Esophagus squamous epithelium (tissue), 5 donors: ENCODE results near the gene KLHL29. TPM values are rescaled to one million over a fixed set of nuclear protein-coding genes. Genes with fewer than 3 reads are reported as not detected.

Source experiments
- DNase-seq: peaks from one replicate; lab custom pipeline; 2025; lab: John Stamatoyannopoulos, UW
- H3K27ac ChIP-seq, 4 donors: fragments of 200-600 bp; sonication (generic); one replicate each; pipeline ENCODE4 v1.5.1; 2016 to 2019; ENCODE audit warnings: mild to moderate bottlenecking in 1 of 4
- H3K27me3 ChIP-seq, 4 donors: fragments of 200-600 bp; sonication (generic); 1 replicate in 3 of 4; 2 replicates in 1 of 4; pipeline versions ENCODE4 v1.5.1 to v1.6.0; 2017 to 2021; ENCODE audit warnings: antibody characterized with exemption in 1 of 4
- H3K36me3 ChIP-seq, 3 donors: fragments of 200-600 bp; sonication (generic); one replicate each; pipeline ENCODE4 v1.5.1; 2016 to 2019
- H3K4me1 ChIP-seq, 3 donors: fragments of 200-600 bp; sonication (generic); one replicate each; pipeline ENCODE4 v1.5.1; 2017 to 2019
- H3K4me3 ChIP-seq, 4 donors: fragments of 200-600 bp; sonication (generic); 1 replicate in 3 of 4; 2 replicates in 1 of 4; pipeline ENCODE4 v1.5.1; 2016 to 2019; ENCODE audit warnings: mild to moderate bottlenecking in 2 of 4, moderate library complexity in 1 of 4
- H3K9me3 ChIP-seq, 3 donors: fragments of 200-600 bp; sonication (generic); one replicate each; pipeline ENCODE4 v1.5.1; 2016 to 2019
- POLR2A ChIP-seq, 4 donors: fragments of 450-650 bp; IDR thresholded peaks; one replicate each; pipeline ENCODE4 v1.6.1; 2017; ENCODE audit warnings: antibody characterized with exemption in 4 of 4, mild to moderate bottlenecking in 4 of 4, moderate library complexity in 3 of 4
- WGBS, 2 donors: methylation state at CpG; one replicate each; pipeline ENCODE4 v1.1.5; 2018; 5-methylcytosine and 5-hydroxymethylcytosine counted together
- intact Hi-C: fragments of 100-400 bp; cut with DNase I; formaldehyde crosslinking; loops from one replicate; pipeline ENCODE4 v1.15.0; 2022
- total RNA-seq, 4 donors: library from RNA; depleted of rRNA; stranded (reverse); fragments of >200 nt; gene quantifications; one replicate each; pipeline ENCODE4 v1.1.0, GENCODE V29; 2016
- TF ChIP-seq, protein P1 (sequence below), 6 experiments: fragments of 450-650 bp in 4 of 6; fragments of 200-600 bp in 2 of 6; sonication (generic) in 2 of 6; IDR thresholded peaks; one replicate each; pipeline ENCODE4 v1.5.1; 2016 to 2019; ENCODE audit warnings: antibody characterized with exemption in 6 of 6, mild to moderate bottlenecking in 4 of 6, moderate library complexity in 4 of 6
- donor health status: DM: yes; HTN: yes; CAD: no.

The KLHL29 gene
- total RNA-seq, 4 donors from 2014 or later = 3.4 to 11.8 (median 5.9) TPM

- no peak for TF ChIP-seq POLR2A (IDR thresholded peaks at IDR 0.05)
- TF ChIP-seq, protein P1, sequence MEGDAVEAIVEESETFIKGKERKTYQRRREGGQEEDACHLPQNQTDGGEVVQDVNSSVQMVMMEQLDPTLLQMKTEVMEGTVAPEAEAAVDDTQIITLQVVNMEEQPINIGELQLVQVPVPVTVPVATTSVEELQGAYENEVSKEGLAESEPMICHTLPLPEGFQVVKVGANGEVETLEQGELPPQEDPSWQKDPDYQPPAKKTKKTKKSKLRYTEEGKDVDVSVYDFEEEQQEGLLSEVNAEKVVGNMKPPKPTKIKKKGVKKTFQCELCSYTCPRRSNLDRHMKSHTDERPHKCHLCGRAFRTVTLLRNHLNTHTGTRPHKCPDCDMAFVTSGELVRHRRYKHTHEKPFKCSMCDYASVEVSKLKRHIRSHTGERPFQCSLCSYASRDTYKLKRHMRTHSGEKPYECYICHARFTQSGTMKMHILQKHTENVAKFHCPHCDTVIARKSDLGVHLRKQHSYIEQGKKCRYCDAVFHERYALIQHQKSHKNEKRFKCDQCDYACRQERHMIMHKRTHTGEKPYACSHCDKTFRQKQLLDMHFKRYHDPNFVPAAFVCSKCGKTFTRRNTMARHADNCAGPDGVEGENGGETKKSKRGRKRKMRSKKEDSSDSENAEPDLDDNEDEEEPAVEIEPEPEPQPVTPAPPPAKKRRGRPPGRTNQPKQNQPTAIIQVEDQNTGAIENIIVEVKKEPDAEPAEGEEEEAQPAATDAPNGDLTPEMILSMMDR (IDR thresholded peaks at IDR 0.05) = no peak
- 76% methylated on average over 3 of the region's 6 CpGs; no CpG with 5 or more reads in 1 of the 2 donors for WGBS, 2 donors
- Histone ChIP-seq H3K36me3 (peaks cover 0 to 6% (median 0%) of the 10 kb centered on the region in 3 donors), H3K27me3 (no peaks in the 10 kb centered on the region), H3K27ac (peak overlapping the region; percentile 74 to 86 (median 82)), H3K9me3 (no peaks in the 10 kb centered on the region), H3K4me1 (peaks cover 30 to 82% (median 58%) of the 10 kb centered on the region in 3 donors), H3K4me3 (no peak overlapping the region)
- DNase-seq = no peak
- intact Hi-C loops = no loop called here
Measured at GRCh38 chr2:23565814-23566213, 180.8 kb downstream of the KLHL29 start.

DNA sequence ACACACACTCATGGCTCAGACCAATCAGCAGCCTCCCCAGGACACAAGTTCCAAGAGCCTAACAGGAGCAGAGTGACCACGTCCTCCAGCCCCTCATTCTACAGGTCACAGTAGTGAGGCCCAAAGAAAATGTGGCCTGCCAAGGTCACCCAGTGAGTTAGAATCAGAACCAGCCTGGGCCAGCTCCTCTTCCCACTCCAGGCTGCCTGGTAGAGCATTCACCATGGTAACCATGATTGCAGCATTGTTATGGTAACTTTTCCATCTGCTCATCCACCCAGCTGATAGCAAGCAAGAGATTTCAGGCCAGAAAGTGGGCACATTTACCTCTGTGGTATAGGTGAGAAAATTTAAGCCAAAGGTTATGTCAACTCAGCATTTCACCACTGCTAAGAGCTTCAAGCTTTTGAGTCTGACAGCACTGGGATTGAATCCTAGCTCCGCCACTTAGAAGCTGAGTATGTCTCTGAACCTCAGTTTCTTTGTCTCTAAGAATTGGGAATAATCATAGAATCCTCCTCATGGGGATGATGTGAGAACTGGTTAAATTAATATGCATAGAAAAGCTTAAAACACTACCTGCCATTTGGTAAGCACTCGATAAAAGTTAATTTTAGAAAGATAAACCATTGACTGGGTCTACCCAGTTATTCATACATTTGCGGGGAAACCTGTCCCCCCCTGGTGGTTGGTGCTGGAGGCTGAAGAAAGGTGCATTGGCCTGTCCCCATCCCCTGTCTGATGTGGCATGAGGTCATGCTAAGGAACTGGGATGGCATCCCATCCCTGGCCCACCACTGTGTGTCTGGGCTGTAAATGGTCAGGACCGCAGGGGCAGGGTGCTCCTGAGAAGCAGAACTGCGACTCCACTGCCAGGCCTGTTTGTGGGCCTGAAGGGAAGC lies 181.5 kb downstream of the KLHL29 start:
- H3K36me3 ChIP-seq = peaks cover 0 to 6% (median 0%) of the 10 kb centered on the region in 3 donors
- TF ChIP-seq, protein P1 (IDR thresholded peaks at IDR 0.05) = peak in 3 of 6 experiments; percentile 11 to 36 (median 19)
- TF ChIP-seq POLR2A (IDR thresholded peaks at IDR 0.05) = no peak
- DNase-seq = no peak
- intact Hi-C loops = no loop called here
- H3K27me3 ChIP-seq = no peaks in the 10 kb centered on the region
- no peak overlapping the region for H3K4me3 ChIP-seq
- WGBS, 2 donors = 84 to 86% methylated on average over 4 to 5 of the region's 6 CpGs
- H3K27ac ChIP-seq = peak overlapping the region; percentile 74 to 86 (median 82)
- peaks cover 30 to 79% (median 58%) of the 10 kb centered on the region in 3 donors for H3K4me1 ChIP-seq
- H3K9me3 ChIP-seq = no peaks in the 10 kb centered on the region

DNA sequence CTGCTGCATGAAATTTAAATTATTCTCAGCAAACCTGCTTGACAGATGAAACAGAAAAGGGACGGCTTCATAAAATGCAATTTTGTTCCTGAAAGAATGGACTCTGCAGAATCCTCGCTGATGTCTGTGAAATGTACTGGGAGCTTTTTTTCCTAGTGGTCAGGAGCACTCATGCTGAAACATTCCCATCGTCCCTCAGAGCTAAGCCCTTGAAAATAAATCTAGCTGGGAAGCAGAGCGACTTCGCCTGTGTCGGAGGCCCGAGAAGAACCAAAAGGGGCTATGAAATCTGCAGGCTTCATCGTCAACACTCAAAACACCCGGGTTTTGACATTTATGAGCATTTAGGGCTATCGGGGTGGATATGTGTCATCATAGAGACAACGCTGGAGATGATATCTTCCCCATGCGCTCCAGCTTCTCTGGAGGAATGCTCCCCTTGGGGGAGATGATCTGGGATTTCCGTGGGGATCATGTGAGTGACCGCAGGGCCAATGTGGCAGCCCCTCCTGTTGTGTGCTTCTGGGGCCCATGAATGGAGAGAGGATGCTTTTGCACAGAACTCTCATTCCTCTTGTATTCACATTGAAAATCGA lies 182.3 kb downstream of the KLHL29 start:
- WGBS, 2 donors = 86 to 87% methylated on average over 9 to 15 of the region's 15 CpGs
- intact Hi-C loops = no loop called here
- H3K27ac ChIP-seq = peak overlapping the region in 3 of 4 donors; percentile 80 to 86 (median 84)
- H3K36me3 ChIP-seq = peaks cover 0 to 4% (median 0%) of the 10 kb centered on the region in 3 donors
- H3K4me3 ChIP-seq = no peak overlapping the region
- TF ChIP-seq, protein P1 (IDR thresholded peaks at IDR 0.05) = no peak
- no peak for TF ChIP-seq POLR2A (IDR thresholded peaks at IDR 0.05)
- H3K4me1 ChIP-seq = peaks cover 30 to 77% (median 58%) of the 10 kb centered on the region in 3 donors
- H3K27me3 ChIP-seq = no peaks in the 10 kb centered on the region
- H3K9me3 ChIP-seq = no peaks in the 10 kb centered on the region
- DNase-seq = no peak

DNA sequence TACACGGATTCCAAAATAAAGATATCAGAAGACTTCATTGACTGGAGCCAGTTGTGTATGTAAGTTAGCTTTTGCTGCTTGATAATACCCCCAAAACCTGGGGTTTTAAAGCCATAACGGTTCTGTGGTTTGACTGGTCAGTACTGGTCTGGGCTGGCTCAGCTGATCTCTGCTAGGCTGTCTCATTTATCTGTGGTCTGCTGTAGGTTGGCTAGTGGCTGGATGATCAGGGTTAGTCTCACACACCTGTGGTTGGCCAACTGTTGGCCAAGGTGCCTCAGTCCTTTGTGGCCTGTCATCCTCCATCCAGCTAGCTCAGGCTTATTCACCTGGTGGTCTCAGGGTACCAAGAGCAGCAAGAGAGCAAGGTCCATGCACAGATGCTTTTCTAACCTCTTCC lies 183.2 kb downstream of the KLHL29 start:
- Histone ChIP-seq H3K27me3 (no peaks in the 10 kb centered on the region), H3K9me3 (no peaks in the 10 kb centered on the region), H3K4me1 (peaks cover 28 to 67% (median 53%) of the 10 kb centered on the region in 3 donors), H3K4me3 (no peak overlapping the region), H3K27ac (peak overlapping the region; percentile 10 to 86 (median 80)), H3K36me3 (no peaks in the 10 kb centered on the region)
- 67 to 75% methylated on average over 2 of the region's 2 CpGs for WGBS, 2 donors
- DNase-seq = no peak
- intact Hi-C loops = no loop called here
- TF ChIP-seq, protein P1 (IDR thresholded peaks at IDR 0.05) = no peak
- no peak for TF ChIP-seq POLR2A (IDR thresholded peaks at IDR 0.05)
